GM23338 (cell line): ENCODE data around the gene CRADD. TPM values are rescaled to one million over a fixed set of nuclear protein-coding genes. Genes with fewer than 3 reads are reported as not detected.

Experiments used
- ATAC-seq: fragments of 200-7000 bp; cut with Tn5 transposase; 3 replicates; pipeline ENCODE4 v1.9.1; 2020
- DNase-seq: peaks from one replicate; pipeline ENCODE4 v3.0.0-alpha.2; 2015; ENCODE audit warnings: low spot score
- H2AFZ ChIP-seq: fragments of 200-600 bp; sonication (generic); 2 replicates; pipeline ENCODE4 v1.8.0; 2016; ENCODE audit warnings: antibody characterized with exemption, mild to moderate bottlenecking, moderate library complexity
- H3F3A ChIP-seq: fragments of 200-600 bp; sonication (generic); replicated peaks from 2 replicates; pipeline ENCODE4 v1.8.0; 2017; ENCODE audit warnings: antibody characterized with exemption, mixed run types, low read depth
- H3K27ac ChIP-seq: fragments of 200-600 bp; sonication (generic); 2 replicates; pipeline ENCODE4 v1.6.1; 2016; ENCODE audit warnings: low read depth
- H3K27me3 ChIP-seq: fragments of 200-600 bp; sonication (generic); 2 replicates; pipeline ENCODE4 v1.8.0; 2016; ENCODE audit warnings: mild to moderate bottlenecking, mixed run types, moderate library complexity; ENCODE audit not compliant: insufficient read depth
- H3K36me3 ChIP-seq: fragments of 200-600 bp; sonication (generic); 2 replicates; pipeline ENCODE4 v1.8.0; 2016; ENCODE audit warnings: mild to moderate bottlenecking; ENCODE audit not compliant: insufficient read depth
- H3K4me1 ChIP-seq: fragments of 200-600 bp; sonication (generic); 2 replicates; pipeline ENCODE4 v1.8.0; 2016; ENCODE audit warnings: mild to moderate bottlenecking, moderate library complexity; ENCODE audit not compliant: insufficient read depth
- H3K4me2 ChIP-seq: fragments of 200-600 bp; sonication (generic); 2 replicates; pipeline ENCODE4 v1.7.1; 2017; ENCODE audit warnings: mixed run types
- H3K4me3 ChIP-seq: fragments of 200-600 bp; sonication (generic); 2 replicates; pipeline ENCODE4 v1.6.1; 2016; ENCODE audit warnings: mixed run types
- H3K79me2 ChIP-seq: fragments of 200-600 bp; sonication (generic); replicated peaks from 2 replicates; pipeline ENCODE4 v1.8.0; 2017; ENCODE audit warnings: mild to moderate bottlenecking; ENCODE audit not compliant: insufficient read depth
- H3K9me2 ChIP-seq: fragments of 200-600 bp; sonication (generic); 2 replicates; pipeline ENCODE4 v1.8.0; 2017; ENCODE audit not compliant: insufficient read depth
- H4K20me1 ChIP-seq: fragments of 200-600 bp; sonication (generic); replicated peaks from 2 replicates; pipeline ENCODE4 v1.8.0; 2017; ENCODE audit warnings: mild to moderate bottlenecking; ENCODE audit not compliant: insufficient read depth
- H3K27ac Mint-ChIP-seq: 2 replicates; pipeline ENCODE4 v1.8.0; 2020; ENCODE audit warnings: inconsistent platforms, mild to moderate bottlenecking, moderate library complexity, mixed read lengths
- H3K27me3 Mint-ChIP-seq: 3 replicates; pipeline ENCODE4 v1.8.0; 2022; ENCODE audit warnings: low read depth, mild to moderate bottlenecking, moderate library complexity, mixed read lengths, inconsistent platforms; ENCODE audit not compliant: insufficient read depth, poor library complexity
- H3K36me3 Mint-ChIP-seq: 3 replicates; pipeline ENCODE4 v1.8.0; 2021; ENCODE audit warnings: low read depth, mild to moderate bottlenecking, inconsistent platforms, moderate library complexity, mixed read lengths
- H3K4me1 Mint-ChIP-seq: 3 replicates; pipeline ENCODE4 v1.8.0; 2020; ENCODE audit warnings: mild to moderate bottlenecking, inconsistent platforms, mixed read lengths
- H3K4me3 Mint-ChIP-seq: 3 replicates; pipeline ENCODE4 v1.8.0; 2021; ENCODE audit warnings: moderate library complexity, mild to moderate bottlenecking, inconsistent platforms, mixed read lengths
- H3K9me3 Mint-ChIP-seq: 3 replicates; pipeline ENCODE4 v1.8.0; 2020; ENCODE audit warnings: moderate library complexity, mild to moderate bottlenecking, inconsistent platforms, mixed read lengths
- CREB1 ChIP-seq: fragments of 250-450 bp; sonication (Bioruptor Pico); IDR thresholded peaks from 2 replicates; pipeline ENCODE4 v1.5.0; 2020; ENCODE audit warnings: low read depth, mild to moderate bottlenecking, moderate library complexity
- EZH2 ChIP-seq: fragments of 200-600 bp; sonication (generic); IDR thresholded peaks from one replicate; pipeline ENCODE4 v1.8.0; 2017; ENCODE audit warnings: antibody characterized with exemption, mild to moderate bottlenecking, low read depth; ENCODE audit not compliant: unreplicated experiment
- EZH2phosphoT487 ChIP-seq: fragments of 200-600 bp; sonication (generic); IDR thresholded peaks from one replicate; pipeline ENCODE4 v1.8.1; 2018; ENCODE audit warnings: antibody characterized with exemption; ENCODE audit not compliant: unreplicated experiment
- POLR2AphosphoS5 ChIP-seq: IDR thresholded peaks from 2 replicates; pipeline ENCODE4 v1.6.1; 2016; ENCODE audit warnings: antibody characterized with exemption, low read depth
- STAT1 ChIP-seq: IDR thresholded peaks from one replicate; pipeline ENCODE4 v1.6.1; 2016; ENCODE audit warnings: antibody characterized with exemption; ENCODE audit not compliant: unreplicated experiment
- ZNF114 ChIP-seq: fragments of 250-450 bp; sonication (Bioruptor Pico); IDR thresholded peaks from 2 replicates; pipeline ENCODE4 v1.5.0; 2020; ENCODE audit warnings: mild to moderate bottlenecking, moderate library complexity
- ZNF331 ChIP-seq: fragments of 250-450 bp; sonication (Bioruptor Pico); IDR thresholded peaks from 2 replicates; pipeline ENCODE4 v1.5.0; 2020; ENCODE audit warnings: low read depth, mild to moderate bottlenecking, moderate library complexity
- ZNF462 ChIP-seq: fragments of 250-450 bp; sonication (Bioruptor Pico); IDR thresholded peaks from 2 replicates; pipeline ENCODE4 v1.5.0; 2020; ENCODE audit warnings: mild to moderate bottlenecking, moderate library complexity
- polyA plus RNA-seq: library from polyadenylated mRNA; unstranded; fragments of >200 nt; fragmentation: Nextera tagmentation; extraction: Ambion mirVana; gene quantifications from 2 replicates; pipeline ENCODE4 v1.2.1, GENCODE V29; 2016
- total RNA-seq: library from RNA; depleted of rRNA; stranded (reverse); fragments of >200 nt; shearing (Covaris generic); gene quantifications from 2 replicates; pipeline ENCODE4 v1.2.3, GENCODE V29; 2014
- TF ChIP-seq, protein P1 (sequence below): IDR thresholded peaks from 2 replicates; pipeline ENCODE4 v1.6.1; 2016; ENCODE audit warnings: antibody characterized with exemption
- TF ChIP-seq, protein P2 (sequence below): IDR thresholded peaks from one replicate; pipeline ENCODE4 v1.6.1; 2018; ENCODE audit warnings: antibody characterized with exemption; ENCODE audit not compliant: unreplicated experiment

CRADD gene
- total and polyA plus RNA-seq, 2 experiments from 2014 or later, result 6.3 to 27.9 TPM

DNA sequence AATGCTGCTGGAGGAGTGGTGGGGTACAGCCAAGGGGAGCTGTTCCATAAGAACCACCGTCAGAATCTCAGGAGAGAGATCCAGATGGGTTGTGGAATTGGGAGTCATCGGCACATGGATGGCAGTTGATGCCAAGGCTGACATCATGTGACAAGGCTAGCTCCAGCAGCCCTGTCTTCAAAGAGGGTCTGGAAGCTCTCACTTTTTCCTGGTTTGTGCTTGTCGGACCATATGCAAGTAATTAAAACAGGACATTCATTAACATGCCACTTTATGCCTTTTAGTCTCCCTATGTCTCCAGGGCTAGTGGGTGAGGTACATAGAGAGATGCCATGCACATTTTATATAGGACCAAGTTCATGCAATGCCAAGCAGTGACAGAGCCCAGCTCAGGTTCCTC is 211.8 kb downstream of the CRADD start:
- Mint-ChIP-seq H3K36me3 (no peaks in the 10 kb centered on the region), H3K4me3 (no peak overlapping the region), H3K9me3 (no peaks in the 10 kb centered on the region), H3K27me3 (peaks cover 6% of the 10 kb centered on the region), H3K27ac (no peak overlapping the region), H3K4me1 (peaks cover 16% of the 10 kb centered on the region)
- TF ChIP-seq EZH2phosphoT487 (no peak), ZNF462 (CRISPR knock-in tag) (no peak), STAT1 (no peak), EZH2 (no peak), CREB1 (no peak), POLR2AphosphoS5 (no peak), ZNF331 (no peak), ZNF114 (CRISPR knock-in tag) (no peak)
- TF ChIP-seq, protein P1, sequence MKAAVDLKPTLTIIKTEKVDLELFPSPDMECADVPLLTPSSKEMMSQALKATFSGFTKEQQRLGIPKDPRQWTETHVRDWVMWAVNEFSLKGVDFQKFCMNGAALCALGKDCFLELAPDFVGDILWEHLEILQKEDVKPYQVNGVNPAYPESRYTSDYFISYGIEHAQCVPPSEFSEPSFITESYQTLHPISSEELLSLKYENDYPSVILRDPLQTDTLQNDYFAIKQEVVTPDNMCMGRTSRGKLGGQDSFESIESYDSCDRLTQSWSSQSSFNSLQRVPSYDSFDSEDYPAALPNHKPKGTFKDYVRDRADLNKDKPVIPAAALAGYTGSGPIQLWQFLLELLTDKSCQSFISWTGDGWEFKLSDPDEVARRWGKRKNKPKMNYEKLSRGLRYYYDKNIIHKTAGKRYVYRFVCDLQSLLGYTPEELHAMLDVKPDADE, result no peak
- TF ChIP-seq, protein P2, sequence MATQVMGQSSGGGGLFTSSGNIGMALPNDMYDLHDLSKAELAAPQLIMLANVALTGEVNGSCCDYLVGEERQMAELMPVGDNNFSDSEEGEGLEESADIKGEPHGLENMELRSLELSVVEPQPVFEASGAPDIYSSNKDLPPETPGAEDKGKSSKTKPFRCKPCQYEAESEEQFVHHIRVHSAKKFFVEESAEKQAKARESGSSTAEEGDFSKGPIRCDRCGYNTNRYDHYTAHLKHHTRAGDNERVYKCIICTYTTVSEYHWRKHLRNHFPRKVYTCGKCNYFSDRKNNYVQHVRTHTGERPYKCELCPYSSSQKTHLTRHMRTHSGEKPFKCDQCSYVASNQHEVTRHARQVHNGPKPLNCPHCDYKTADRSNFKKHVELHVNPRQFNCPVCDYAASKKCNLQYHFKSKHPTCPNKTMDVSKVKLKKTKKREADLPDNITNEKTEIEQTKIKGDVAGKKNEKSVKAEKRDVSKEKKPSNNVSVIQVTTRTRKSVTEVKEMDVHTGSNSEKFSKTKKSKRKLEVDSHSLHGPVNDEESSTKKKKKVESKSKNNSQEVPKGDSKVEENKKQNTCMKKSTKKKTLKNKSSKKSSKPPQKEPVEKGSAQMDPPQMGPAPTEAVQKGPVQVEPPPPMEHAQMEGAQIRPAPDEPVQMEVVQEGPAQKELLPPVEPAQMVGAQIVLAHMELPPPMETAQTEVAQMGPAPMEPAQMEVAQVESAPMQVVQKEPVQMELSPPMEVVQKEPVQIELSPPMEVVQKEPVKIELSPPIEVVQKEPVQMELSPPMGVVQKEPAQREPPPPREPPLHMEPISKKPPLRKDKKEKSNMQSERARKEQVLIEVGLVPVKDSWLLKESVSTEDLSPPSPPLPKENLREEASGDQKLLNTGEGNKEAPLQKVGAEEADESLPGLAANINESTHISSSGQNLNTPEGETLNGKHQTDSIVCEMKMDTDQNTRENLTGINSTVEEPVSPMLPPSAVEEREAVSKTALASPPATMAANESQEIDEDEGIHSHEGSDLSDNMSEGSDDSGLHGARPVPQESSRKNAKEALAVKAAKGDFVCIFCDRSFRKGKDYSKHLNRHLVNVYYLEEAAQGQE, result no peak
- Histone ChIP-seq H3K9me2 (peaks cover 9% of the 10 kb centered on the region; the same call in 1 of the 2 replicates), H4K20me1 (no peaks in the 10 kb centered on the region), H3K4me3 (no peak overlapping the region), H2AFZ (no peak overlapping the region), H3K27me3 (no peaks in the 10 kb centered on the region), H3K4me1 (peaks cover 12% of the 10 kb centered on the region; the same call in 1 of the 2 replicates), H3K4me2 (no peak overlapping the region), H3K79me2 (no peaks in the 10 kb centered on the region), H3K27ac (no peak overlapping the region), H3F3A (no peaks in the 10 kb centered on the region), H3K36me3 (no peaks in the 10 kb centered on the region)
- DNase-seq (no peak), ATAC-seq (no peak)
